T47D (cell line): ENCODE data around the gene GSTT2B.
"Not testable (repeated sequence)": the region's sequence is repeated elsewhere in the genome, so short reads cannot be mapped to it uniquely, and the experiment has no call there.

Source experiments
- DNase-seq, 2 experiments: peaks; one replicate each; pipeline versions ENCODE4 v3.0.0 to v3.0.0-alpha.2; 2011 to 2012; ENCODE audit warnings: low read depth in 1 of 2, low spot score in 1 of 2
- JUND ChIP-seq: IDR thresholded peaks from 2 replicates; pipeline ENCODE4 v1.6.1; 2012; ENCODE audit warnings: low read depth
- in situ Hi-C: cut with HindIII; loops from 2 replicates; pipeline ENCODE4 v1.10.0; 2016; ENCODE audit warnings: low sequenced_read_pairs, low pct_unique_long_range_greater_than_20kb

GSTT2B gene

GRCh38 chr22:23970816-23971486, 10.0 kb upstream of the GSTT2B start:
- no peak for TF ChIP-seq JUND
- in situ Hi-C loops = no loop called here

DNA sequence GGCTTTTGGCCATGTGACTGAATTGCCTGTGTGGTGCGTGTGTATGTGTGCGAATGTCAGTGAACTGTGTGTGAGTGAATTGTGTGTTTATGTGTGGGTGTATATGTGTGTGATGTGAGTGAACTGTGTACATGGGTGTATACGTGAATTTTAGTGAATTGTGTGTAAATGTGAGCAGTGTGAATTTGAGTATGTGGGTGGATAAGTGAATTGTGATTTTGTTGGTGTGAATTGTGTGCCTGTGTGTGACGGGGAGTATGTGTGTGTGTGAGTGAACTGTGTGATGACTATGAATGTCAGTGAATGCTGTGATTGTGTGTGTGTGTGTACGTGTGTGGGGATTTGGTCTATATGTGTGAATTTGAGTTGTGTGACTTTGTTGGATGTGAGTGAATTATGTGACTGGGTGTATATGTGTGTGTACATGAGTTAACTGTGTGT, 9.2 kb upstream of the GSTT2B start:
- TF ChIP-seq JUND = no peak
- no peak for DNase-seq
- in situ Hi-C loops = no loop called here

More at GRCh38 chr22:23970816-23971486, 10.0 kb upstream of the GSTT2B start:
- no peak for DNase-seq

DNA sequence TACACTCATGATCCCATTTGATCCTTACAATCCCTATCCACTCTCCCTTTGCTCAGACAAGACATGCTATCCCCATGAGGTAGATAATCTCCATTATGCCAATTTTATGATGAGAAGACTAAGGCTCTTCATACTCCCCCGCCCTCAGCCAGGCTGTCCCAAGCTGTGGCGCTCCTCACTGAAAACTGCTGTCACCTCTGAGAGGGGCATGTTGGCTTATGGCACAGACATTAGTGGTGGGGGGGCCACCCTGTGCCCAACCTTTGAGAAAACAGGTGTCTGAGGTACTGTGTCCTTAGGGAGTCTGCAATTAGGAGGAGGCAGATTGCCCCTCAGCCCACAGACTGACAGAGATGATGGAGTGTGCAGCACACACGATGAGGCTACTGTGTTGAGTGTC, 8.1 kb upstream of the GSTT2B start:
- in situ Hi-C loops = no loop called here
- no peak for DNase-seq
- no peak for TF ChIP-seq JUND

- DNase-seq, in situ Hi-C loops: not testable (repeated sequence)
These were observed 5.6 kb upstream of the GSTT2B start, which contains the start of gene DDTL for GRCh38 chr22:23966568-23966967. TSS of gene DDTL (plus strand) at chr22:23966888. CDS start at chr22:23966915, 27 bp downstream.

GRCh38 chr22:23966094-23966493, 5.1 kb upstream of the GSTT2B start:
- DNase-seq, in situ Hi-C loops: not testable (repeated sequence)

- DNase-seq = peak in 1 of 2 experiments; percentile 82
These were observed 4.6 kb downstream of the GSTT2B start for GRCh38 chr22:23956301-23956900.

DNA sequence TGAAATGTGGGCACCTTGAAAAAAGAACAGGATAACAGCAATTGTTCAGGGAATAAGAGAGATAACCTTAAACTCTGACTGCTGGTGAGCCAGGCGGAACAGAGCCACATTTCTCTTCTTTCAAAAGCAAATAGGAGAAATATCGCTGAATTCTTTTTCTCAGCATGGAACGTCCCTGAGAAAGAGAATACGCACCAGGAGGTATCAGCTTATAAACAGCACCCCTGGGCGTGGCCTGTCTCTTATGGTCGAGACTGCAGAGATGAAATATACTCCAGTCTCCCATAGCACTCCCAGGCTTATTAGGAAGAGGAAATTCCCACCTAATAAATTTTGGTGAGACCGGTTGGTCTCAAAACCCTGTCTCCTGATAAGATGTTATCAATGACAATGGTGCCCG, 5.1 kb downstream of the GSTT2B start:
- in situ Hi-C loops, DNase-seq: not testable (repeated sequence)

More at GRCh38 chr22:23956301-23956900, 4.6 kb downstream of the GSTT2B start:
- in situ Hi-C loops = not testable (repeated sequence)

DNA sequence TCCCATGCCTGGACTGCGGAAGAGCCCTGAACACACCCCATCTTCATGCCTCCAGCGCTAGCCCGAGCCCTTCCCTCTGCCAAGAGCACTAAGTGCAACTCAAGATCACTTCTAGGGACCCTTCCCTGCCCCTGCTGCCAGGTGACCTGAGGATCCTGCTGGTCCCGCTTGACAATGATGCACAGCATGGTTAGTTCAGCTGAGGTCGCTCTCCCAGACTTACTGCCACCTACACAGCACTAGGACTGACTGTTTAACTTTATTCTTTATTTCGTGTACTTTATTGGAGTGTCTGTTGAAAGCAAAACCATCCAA, 6.0 kb downstream of the GSTT2B start:
- DNase-seq, in situ Hi-C loops: not testable (repeated sequence)

DNA sequence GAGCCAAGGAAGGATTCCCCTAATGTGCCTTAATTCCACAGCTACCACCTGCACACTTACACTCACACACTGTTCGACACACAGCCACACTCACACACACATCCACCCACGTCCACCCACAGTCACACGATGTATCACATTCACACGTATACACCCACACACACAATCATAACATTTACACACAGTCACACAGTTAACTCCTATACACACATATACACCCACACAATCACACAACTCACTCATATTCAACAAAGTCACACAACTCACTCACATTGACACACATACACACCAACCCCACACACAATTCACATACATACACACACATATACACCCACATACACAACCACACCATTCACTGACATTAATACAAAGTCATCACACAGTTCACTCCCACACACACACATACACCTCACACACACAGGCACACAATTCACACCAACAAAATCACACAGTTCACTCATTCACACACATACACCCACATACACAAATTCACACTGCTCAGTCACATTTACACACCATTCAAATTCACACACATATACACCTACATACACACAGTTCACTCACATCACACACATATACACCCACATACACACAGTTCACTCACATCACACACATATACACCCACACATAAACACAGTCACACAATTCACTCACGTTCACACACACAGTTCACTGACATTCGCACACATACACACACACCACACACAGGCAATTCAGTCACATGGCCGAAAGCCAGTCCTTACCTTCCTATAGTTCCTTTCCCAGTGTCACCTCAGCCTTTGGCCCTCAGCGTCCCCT, 6.6 kb downstream of the GSTT2B start:
- in situ Hi-C loops, DNase-seq: not testable (repeated sequence)

DNA sequence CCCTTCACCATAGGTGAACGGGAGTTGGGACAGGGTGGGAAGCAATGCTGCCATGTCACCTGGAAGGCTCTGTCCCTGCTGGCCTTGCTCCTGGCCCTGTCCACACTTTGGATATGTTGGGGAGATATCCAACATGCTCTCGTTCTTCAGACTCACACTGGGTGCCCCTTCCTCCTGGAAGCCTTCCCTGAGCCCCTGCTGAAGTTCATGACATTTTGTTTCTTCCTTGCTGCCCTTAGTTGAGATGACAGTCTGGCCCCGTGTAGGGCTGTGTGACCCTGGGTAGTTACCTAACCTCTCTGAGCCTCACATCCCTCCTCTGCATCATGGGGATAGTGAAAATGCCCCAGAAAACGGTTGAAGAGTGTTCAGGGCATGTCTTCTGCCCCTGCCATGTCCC, 7.5 kb downstream of the GSTT2B start:
- in situ Hi-C loops, DNase-seq: not testable (repeated sequence)

GRCh38 chr22:23952794-23953405, 8.1 kb downstream of the GSTT2B start:
- in situ Hi-C loops, DNase-seq: not testable (repeated sequence)

DNA sequence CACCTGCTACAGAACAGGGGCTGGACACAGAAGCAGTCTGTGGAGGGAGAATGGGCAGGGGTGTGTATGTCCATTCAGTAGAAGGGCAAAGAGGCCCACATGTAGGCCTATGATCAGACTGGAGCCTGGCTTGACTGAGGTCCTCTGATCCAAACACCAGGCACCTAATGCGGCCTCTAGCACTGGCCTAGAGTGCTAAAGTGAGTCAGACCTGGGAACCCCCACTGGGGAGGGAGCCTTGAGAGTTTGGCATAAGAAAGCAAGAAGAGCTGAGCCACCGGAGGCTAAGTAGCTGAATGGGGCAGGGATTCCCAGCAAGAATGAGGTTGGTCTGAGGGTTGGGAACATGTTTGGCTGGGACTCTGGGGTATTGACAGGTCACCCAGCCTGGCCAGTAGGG, 9.6 kb downstream of the GSTT2B start:
- DNase-seq, in situ Hi-C loops: not testable (repeated sequence)

DNA sequence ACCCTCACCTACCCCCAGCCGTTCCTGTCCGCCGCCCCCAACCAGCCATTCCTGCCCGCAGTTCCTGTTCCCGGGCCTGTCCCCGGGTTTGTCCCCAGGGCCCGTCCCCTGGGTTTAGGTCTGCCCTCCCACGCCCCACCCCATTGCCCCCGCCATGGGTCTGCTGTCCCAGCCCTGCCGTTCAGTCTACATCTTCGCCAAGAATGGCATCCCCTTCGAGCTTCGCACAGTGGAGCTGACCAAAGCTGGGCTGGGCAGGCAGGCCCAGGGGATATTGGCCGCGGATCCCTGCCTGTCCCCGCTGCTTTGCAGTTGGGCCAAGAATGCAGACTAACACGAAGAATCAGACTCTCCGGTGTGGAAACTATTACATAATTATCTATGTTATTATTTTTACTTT, 11.2 kb downstream of the GSTT2B start:
- in situ Hi-C loops, DNase-seq: not testable (repeated sequence)

GRCh38 chr22:23947391-23947790, 13.6 kb downstream of the GSTT2B start:
- DNase-seq, in situ Hi-C loops: not testable (repeated sequence)

GRCh38 chr22:23940166-23940565, 20.8 kb downstream of the GSTT2B start:
- DNase-seq, in situ Hi-C loops: not testable (repeated sequence)
